NCI-H2196 treated with DMSO at 0.1 percent for 48 hours (cell line): ENCODE results near the gene ARHGAP10.
"Not testable (repeated sequence)": the region's sequence is repeated elsewhere in the genome, so short reads cannot be mapped to it uniquely, and the experiment has no call there.

Source experiments
- DNase-seq: peaks from one replicate; lab custom pipeline; 2025; ENCODE audit not compliant: unreplicated experiment; lab: John Stamatoyannopoulos, UW

The ARHGAP10 gene

GRCh38 chr4:147846318-147847155 is 114.6 kb downstream of the ARHGAP10 start:
- no peak for DNase-seq

- no peak for DNase-seq
These were observed 116.1 kb downstream of the ARHGAP10 start for GRCh38 chr4:147847751-147848590.

- DNase-seq, result no peak
These were observed 116.7 kb downstream of the ARHGAP10 start for GRCh38 chr4:147848634-147849033.

- no peak for DNase-seq
These were observed 119.2 kb downstream of the ARHGAP10 start for GRCh38 chr4:147851135-147851534.

DNA sequence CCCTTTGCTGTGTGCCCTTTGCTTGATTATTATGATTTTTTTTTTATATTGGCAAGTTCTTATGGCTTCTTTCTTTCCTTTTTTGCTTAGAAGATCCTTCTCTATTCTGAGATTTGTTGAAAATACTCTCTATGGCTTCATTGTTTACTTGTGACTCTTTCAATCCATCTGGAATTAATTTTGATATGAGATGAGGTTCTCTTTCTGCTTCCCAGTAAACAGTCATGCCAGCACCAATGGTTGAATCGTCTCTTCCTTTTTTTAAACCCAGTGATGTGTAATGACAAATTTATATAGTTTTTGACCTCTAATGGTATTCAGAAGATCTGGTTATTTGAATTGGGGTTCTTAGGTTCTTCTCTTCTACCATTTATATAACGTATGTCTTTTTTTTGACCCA is 121.8 kb downstream of the ARHGAP10 start:
- no peak for DNase-seq

DNA sequence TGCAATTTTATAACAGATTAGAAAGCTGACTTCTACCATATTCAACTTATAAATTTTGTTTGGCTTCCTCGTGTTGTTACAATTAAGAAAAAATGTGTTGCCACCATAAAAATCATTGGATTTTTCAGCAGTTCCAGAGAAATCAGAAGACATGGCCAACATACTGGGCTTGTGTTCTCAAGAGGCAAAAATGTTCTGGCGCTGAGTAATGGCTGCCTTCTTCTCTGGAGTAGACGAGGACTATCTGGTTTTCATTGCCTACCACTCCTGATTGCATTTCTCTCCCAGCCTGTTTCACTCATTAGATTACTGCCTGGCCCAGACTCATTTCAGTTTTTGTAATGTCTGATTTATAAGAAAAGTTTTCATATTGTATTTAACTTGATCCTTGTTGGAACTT is 122.3 kb downstream of the ARHGAP10 start:
- no peak for DNase-seq

- no peak for DNase-seq
These were observed 123.7 kb downstream of the ARHGAP10 start for GRCh38 chr4:147855571-147856009.

- no peak for DNase-seq
These were observed 129.1 kb downstream of the ARHGAP10 start for GRCh38 chr4:147860960-147861359.

DNA sequence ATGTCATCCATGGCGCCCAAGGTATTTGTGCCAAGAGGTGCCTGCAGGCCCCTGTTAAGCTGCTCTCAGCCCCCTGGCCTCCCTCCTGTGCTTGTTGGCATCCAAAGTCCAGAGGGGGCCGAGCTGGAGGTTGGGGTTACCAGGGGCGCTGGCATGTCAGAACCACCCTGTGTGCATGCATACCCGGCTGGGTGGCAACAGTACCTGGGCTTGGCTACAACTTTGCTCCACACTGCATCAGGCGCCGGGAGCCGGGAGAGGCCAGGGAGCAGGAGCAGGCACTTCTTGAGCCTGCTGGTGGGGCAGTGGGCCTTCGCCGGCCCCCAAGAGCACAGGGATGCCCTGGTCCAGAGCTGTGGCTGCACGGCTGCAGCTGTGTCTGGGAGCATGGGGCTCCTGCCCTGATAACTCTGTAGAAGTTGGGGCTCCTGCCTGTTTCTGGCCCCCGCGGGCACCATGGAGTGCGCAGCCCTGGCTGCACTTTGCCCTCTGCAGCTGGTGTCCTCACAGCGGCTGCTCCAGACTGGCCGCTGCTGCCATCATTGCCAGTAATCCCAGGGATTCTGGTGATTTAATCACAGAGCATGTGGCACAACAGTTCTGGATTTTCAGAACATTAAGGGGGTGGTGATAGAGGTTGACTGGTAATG is 130.3 kb downstream of the ARHGAP10 start:
- no peak for DNase-seq

- no peak for DNase-seq
These were observed 131.3 kb downstream of the ARHGAP10 start for GRCh38 chr4:147863111-147863747.

GRCh38 chr4:147863808-147864472 is 132.1 kb downstream of the ARHGAP10 start:
- no peak for DNase-seq

GRCh38 chr4:147864607-147865006 is 132.7 kb downstream of the ARHGAP10 start:
- no peak for DNase-seq

GRCh38 chr4:147865926-147866325 is 134.0 kb downstream of the ARHGAP10 start:
- DNase-seq, result no peak

DNA sequence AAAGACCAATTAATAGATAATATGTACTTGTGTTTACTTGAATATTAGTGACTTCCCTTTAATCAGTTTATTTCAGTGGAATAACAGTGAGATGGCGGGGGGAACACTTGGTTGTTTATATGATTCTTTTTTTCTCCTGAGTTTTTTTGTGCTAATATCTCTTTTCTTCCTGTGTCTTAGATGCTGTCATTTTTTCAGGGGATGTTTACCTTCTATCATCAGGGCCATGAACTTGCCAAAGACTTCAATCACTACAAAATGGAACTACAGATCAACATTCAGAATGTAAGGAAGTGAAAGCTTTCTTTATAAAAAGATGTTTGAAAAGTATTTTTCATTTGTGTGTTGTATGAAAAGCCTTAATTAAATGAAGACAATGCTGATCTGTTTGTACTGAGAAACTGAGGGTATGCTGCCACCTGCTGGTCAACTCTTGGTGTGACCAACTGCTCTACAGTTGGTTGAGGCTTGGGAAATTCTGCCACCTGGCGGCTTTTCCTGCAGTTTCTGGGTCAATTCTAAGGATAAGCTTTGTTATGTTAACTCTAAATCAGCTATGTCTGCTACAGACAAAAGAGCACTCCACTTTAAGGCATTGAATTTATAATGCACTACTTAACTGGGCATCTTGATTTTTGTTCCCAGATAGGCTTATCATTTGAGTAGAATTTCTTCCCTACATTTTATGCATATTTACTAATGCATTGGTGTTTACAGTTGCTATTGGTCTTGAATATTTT is 134.8 kb downstream of the ARHGAP10 start:
- peak; percentile 26 for DNase-seq

DNA sequence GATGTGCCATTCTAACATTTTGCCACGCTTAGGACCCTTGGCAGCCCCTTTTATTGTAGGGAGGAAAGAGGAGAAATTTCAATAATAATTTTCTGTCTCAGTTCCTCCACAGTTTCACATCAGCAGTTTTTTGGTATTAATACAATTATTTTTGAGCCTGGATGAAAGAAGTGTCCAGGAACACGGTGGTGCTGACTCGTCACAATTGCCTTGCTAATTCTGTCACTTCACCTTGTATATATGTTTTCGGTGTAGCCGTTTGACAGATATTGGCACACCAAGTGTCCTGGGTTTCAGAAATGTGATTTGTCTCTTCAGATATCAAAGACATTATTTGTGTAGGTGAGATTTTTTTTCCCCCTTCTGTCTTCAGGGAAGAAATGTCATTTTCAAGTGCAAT is 142.2 kb downstream of the ARHGAP10 start:
- DNase-seq, result no peak

DNA sequence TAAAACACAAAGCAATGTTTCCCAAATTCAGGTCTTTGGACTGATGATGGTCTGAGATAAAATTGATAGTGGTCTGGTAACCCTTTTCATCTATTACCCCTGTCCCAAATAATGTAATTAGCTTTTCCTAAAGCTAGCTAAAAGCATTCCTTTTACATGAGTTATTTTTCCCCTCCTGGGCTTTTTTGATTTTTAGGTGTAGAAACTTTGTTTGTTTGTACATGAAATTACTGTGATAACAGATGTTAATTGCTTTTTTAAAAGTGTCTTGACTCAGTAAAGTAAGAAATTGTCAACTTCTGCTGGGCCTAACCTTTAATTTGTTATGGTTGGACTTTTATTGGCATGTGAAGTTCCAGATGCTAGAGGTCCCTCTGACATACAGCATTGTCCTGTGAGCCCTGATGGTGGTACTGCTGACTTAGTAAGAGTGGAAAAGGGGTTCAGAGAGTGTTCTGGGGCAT is 145.5 kb downstream of the ARHGAP10 start:
- no peak for DNase-seq

DNA sequence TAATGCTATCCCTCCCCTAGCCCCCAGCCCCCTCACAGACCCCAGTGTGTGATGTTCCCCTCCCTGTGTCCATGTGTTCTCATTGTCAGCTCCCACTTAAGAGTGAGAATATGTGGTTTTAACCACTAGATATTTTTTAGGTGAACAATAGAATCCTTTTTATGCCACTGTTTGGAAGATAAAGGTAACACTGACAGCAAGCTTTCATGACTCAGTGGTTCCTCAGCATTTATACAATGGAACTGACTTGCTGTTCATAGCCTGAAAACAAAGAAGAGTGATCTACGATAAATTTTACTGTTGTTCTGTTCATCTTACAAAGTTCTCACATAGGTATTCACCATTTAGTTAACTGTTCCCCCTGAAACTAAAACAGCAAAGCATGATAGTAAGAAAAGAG is 147.8 kb downstream of the ARHGAP10 start:
- DNase-seq, result no peak

- DNase-seq, result no peak
These were observed 148.6 kb downstream of the ARHGAP10 start for GRCh38 chr4:147880511-147880910.

- no peak for DNase-seq
These were observed 152.6 kb downstream of the ARHGAP10 start for GRCh38 chr4:147884536-147884935.

GRCh38 chr4:147885216-147885615 is 153.3 kb downstream of the ARHGAP10 start:
- not testable (repeated sequence) for DNase-seq
